Peyer's patch (tissue), 4 donors: Measurements from ENCODE around the gene STK32B.

Source experiments
- CTCF ChIP-seq, 6 experiments: fragments of 450-650 bp in 4 of 6; fragments of 200-600 bp in 2 of 6; sonication (generic) in 1 of 6; IDR thresholded peaks; one replicate each; pipeline ENCODE4 v1.5.1; 2017 to 2019; ENCODE audit warnings: antibody characterized with exemption in 6 of 6, mild to moderate bottlenecking in 3 of 6, moderate library complexity in 1 of 6
- POLR2A ChIP-seq, 2 donors: fragments of 450-650 bp; IDR thresholded peaks; one replicate each; pipeline ENCODE4 v1.5.1; 2017; ENCODE audit warnings: antibody characterized with exemption in 2 of 2, mild to moderate bottlenecking in 2 of 2, moderate library complexity in 2 of 2

GRCh38 chr4:5257086-5257485 lies 205.8 kb downstream of the STK32B start:
- TF ChIP-seq POLR2A (IDR thresholded peaks at IDR 0.05) (no peak), CTCF (IDR thresholded peaks at IDR 0.05) (no peak)
